GM19239 (cell line): ENCODE data around the gene ZNF398.
"Not testable (repeated sequence)": the region's sequence is repeated elsewhere in the genome, so short reads cannot be mapped to it uniquely, and the experiment has no call there.

ENCODE experiments used
- DNase-seq: peaks from one replicate; pipeline ENCODE4 v3.0.0; 2011; ENCODE audit warnings: low spot score; ENCODE audit not compliant: insufficient read length
- FAIRE-seq: peaks from 2 replicates; lab custom pipeline; 2011; peaks lifted over from hg19 to GRCh38; lab: Jason Lieb, UNC

ZNF398 gene

GRCh38 chr7:149147072-149147751 is at the start of gene ZNF398:
Gene ZNF398, plus strand, starts transcription at chr7:149147453. Its CDS starts 290 bp downstream, at chr7:149147743.
- FAIRE-seq: peak; percentile 73

DNA sequence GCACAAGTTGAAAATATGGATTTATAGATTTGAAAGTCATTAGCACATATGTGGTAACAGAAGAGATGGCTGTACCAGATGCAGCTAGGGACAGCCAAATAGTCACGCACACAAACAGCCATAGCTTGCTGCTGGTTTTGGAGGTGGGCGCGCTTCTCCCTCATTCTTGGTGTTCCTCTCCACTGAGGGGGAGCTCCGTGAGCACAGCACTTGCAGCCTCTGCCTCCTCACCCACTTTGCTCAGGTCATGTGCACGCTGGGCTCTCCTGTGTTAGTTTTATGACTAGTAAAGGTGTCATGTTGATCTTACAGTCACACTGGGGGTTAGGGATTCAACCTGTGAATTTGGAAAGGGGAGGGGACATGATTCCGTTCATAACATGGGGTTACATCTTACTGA is 48.2 kb upstream of the ZNF398 start:
- DNase-seq: no peak
- FAIRE-seq: no peak

More at GRCh38 chr7:149147072-149147751, at the start of gene ZNF398:
- peak; percentile 91 for DNase-seq

- FAIRE-seq (no peak), DNase-seq (no peak)
These were observed 46.4 kb upstream of the ZNF398 start for GRCh38 chr7:149100821-149101220.

- FAIRE-seq (no peak), DNase-seq (no peak)
These were observed 44.6 kb upstream of the ZNF398 start for GRCh38 chr7:149102666-149103065.

DNA sequence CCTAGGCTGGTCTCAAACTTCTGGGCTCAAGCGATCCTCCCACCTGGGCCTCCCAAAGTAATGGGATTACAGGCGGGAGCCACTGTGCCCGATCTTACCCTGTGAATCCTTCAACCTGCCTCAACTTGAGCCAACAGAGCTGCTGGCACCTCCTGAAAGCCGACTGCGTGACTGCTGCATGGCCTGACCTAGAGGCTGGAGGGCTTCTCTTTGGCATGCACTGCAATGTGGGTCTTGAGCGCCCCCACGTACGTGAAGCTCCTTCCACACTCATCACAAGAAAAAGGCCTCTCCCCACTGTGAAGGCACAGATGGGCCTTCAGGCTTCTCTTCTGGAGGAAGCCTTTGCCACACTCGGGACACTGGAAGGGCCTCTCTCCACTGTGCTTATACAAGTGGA is 43.8 kb upstream of the ZNF398 start:
- FAIRE-seq: no peak
- DNase-seq: no peak

GRCh38 chr7:149104214-149104613 is 43.0 kb upstream of the ZNF398 start:
- DNase-seq: no peak
- no peak for FAIRE-seq

- FAIRE-seq (no peak), DNase-seq (no peak)
These were observed 42.5 kb upstream of the ZNF398 start for GRCh38 chr7:149104749-149105148.

DNA sequence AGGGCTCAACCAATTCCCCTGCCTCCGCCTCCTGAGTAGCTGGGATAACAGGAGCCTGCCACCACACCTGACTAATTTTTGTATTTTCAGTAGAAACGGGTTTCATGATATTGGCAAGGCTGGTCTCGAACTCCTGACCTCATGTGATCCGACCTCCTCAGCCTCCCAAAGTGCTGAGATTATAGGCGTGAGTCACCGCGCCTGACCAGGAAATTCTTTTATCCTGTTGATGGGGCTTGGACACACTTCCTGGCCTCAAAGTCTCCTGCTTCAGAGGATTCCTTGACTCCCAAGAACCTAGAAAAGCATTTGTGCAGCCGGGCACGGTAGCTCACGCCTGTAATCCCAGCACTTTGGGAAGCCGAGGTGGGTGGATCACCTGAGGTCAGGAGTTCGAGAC is 37.3 kb upstream of the ZNF398 start:
- DNase-seq: no peak
- no peak for FAIRE-seq

DNA sequence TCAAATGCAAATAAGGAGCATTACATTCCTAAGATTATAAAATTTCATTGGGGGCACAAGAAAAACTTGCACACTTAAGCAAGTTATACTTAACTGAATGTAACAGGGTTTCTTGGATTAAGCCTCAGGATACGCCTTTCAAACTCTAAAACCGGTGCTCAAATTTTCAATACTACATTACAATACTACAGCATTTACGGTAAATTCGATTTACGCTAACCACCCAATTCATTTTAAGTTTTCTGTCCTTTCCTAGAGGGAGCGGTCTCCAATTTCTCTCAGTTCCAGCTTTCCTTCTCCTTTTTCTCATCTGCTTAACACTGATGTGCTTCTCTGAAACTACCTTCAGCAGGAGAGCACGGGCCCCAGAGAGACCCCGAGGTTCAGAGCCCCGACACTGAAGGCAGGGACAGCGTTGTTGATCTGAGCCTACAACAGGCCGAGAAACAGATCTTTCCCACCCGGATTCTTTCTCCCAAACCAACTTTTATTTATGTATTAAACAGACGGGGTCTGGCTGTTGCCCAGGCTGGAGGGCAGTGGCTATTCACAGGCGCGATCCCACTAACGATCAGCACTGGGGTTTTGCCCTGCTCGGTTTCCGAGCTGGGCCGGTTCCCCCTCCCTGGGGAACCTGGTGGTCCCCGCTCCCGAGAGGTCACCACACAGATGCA is 21.9 kb upstream of the ZNF398 start:
- DNase-seq (no peak), FAIRE-seq (no peak)

DNA sequence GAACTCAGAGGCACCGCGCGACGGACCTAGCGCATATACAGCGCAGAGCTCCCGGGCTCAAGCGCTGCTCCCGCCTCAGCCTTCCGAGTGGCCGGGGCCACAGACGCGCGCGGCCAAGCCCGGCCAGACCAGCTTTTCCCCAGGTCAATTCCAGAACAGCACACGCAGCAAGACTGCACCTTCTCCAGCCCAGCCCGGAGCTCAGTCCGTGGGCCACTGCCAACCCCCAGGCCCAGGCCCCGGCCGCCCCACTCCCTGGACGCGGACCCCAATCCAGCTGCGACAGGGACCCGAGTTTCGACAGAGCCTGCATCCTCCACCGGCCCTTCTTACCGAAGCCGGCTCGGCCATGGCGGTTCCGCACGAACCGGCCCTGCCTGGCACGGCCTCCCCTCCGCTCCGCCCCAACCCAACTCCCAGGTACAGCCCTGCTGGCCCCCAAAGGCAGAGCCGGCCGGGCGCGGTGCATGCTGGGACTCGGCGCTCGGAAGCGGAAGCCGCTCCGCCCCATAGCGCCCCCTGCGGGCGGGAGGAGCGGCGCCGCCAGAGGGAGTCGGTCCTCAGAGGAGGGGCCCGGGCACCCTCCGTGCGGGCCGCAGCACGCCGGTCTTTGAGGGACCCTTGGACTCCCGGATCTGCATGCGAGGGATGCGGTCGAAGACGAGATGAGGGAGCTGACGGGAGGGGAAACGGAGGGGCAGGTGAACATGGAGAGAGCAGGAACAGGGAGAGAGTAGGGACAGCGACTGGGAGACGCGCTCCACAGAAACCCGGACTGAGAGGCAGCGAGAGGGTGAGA is 21.2 kb upstream of the ZNF398 start, which contains the start of gene ZNF425:
TSS of gene ZNF425 (minus strand) at position 462 of the 799 bp plus-strand sequence. CDS start at position 351, 111 bp downstream.
- FAIRE-seq (peak; percentile 80), DNase-seq (peak; percentile 91)

DNA sequence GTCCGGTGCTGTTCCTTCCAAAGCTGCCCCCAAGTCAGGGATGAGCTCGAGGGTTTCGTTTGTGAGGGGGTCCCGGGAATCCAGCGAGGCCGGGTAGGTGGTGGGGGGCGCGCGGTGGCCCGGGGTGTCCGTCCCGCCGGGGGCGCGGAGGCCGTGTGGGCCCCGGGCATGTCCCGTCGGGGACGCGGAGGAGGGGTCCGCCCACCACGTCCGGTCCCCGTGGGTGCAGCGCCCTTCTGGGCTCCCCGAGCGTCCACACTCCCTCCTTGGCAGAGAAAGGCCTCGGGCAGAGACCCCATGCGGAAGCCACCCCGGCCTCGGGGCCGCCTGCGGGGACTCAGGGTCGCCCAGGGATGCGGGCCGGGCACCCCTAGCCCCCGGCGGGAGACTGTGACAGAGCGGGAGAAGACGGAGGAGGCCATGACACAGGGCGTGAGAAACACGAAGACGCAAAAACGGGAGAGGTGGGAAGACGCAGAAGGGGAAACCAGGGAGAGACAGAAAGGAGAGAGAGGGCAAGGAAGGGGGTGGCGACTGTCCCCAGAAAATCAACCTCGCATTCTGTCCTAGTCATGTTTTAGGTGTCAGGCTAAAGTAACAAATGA is 20.5 kb upstream of the ZNF398 start:
- DNase-seq: peak; percentile 54
- FAIRE-seq: peak; percentile 18

DNA sequence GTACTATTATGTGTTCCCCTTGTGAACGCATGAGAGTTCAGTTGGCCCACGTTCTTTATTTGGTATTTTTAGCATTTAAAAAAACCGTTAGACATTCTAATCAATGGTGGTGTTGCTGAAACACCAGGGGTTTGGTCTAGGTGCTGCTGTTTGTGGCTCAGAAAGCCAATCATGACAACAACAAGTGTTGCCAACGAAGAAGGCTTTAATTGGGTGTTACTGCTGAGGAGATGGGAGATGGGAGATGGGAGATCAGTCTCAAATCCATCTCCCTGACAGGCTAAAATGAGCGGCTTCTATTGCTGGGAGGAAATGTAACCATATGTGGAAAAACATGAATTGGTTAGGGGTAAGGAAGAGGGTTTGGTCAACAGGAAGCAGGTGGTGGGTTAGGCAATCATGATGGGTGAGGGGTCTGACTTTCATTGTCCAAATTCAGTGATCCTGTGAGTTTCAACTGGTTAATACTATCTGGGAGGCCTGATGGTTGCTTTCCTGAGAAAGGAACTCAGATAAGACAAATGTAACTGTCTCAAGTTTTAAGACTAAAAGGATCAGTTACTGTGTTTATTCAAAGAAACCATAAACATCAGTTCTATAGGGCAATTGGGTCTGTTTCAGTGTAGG is 16.6 kb upstream of the ZNF398 start:
- FAIRE-seq (no peak), DNase-seq (no peak)

DNA sequence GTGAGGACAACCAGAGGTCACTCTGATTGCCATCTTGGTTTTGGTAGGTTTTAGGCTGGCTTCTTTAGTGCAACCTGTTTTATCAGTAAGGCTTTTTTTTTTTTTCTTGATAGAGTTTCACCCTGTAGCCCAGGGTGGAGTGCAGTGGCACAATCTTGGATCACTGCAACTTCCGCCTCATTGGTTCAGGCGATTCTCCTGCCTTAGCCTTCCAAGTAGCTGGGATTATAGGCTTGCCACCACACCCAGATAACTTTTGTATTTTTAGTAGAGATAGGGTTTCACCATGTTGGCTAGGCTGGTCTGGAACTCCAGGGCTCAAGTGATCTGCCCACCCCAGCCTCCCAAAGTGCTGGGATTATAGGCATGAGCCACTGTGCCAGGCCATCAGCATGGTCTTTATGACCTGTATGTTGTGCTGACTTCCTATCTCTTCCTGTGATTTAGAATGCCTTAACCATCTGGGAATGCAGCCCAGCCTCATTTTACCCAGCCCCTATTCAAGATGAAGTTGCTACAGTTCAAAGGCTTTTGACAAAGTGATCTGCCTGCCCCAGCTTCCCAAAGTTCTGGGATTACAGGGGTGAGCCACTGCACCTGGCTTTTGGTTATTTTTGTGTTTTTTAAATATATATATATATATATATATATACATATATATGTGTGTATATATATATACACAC is 14.1 kb upstream of the ZNF398 start:
- FAIRE-seq: no peak
- no peak for DNase-seq

DNA sequence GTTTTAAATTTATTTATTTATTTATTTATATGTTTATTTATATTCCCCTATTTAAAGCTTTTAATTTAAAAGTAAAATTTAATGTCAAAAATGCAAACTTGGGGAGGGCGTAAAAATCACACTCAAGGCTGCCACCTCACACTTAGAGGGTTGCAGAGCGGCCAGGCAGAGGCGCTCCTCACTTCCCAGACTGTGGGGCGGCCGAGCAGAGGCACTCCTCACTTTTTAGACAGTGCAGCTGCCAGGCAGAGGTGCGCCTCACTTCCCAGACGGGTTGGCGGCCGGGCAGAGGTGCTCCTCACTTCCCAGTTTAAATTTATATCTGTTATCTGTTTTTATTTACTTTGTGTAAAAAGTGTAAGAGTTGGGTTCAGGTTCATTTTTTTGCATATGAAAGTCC is 11.1 kb upstream of the ZNF398 start:
- no peak for FAIRE-seq
- DNase-seq: no peak

- DNase-seq (no peak), FAIRE-seq (no peak)
These were observed 6.4 kb upstream of the ZNF398 start for GRCh38 chr7:149140831-149141230.

DNA sequence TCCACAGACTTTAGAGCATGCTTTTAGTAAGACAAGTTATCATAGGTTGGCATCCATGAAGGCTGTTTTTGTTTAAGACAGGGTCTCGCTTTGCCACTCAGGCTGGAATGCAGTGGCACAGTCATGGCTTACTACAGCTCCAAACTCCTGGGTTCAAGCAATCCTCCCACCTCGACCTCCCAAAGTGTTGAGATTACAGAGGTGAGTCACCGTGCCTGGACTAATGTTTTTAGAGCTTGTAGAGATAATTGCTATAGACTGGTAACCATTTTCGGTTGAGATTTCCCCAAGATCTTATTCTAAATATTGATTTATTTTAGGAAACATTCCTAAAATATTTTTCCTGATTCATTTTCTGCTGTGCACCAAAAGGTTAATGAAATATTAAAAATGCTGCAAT is 5.4 kb upstream of the ZNF398 start:
- no peak for FAIRE-seq
- no peak for DNase-seq

DNA sequence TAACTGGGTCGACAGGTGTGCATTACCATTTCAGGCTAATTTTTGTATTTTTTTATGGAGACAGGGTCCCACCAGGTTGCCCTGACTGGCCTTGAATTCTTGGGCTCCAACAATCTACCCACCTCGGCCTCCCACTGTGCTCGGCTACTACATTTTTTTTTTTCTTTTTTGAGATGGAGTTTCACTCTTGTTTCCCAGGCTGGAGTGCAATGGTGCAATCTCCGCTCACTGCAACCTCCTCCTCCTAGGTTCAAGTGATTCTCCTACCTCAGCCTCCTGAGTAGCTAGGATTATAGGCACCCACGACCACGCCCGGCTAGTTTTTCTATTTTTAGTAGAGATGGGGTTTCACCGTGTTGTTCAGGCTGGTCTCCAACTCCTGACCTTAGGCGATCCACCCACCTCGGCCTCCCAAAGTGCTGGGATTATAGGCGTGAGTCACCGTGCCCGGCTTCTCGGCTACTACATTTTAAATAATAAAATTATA is 2.8 kb upstream of the ZNF398 start:
- FAIRE-seq, DNase-seq: not testable (repeated sequence)

DNA sequence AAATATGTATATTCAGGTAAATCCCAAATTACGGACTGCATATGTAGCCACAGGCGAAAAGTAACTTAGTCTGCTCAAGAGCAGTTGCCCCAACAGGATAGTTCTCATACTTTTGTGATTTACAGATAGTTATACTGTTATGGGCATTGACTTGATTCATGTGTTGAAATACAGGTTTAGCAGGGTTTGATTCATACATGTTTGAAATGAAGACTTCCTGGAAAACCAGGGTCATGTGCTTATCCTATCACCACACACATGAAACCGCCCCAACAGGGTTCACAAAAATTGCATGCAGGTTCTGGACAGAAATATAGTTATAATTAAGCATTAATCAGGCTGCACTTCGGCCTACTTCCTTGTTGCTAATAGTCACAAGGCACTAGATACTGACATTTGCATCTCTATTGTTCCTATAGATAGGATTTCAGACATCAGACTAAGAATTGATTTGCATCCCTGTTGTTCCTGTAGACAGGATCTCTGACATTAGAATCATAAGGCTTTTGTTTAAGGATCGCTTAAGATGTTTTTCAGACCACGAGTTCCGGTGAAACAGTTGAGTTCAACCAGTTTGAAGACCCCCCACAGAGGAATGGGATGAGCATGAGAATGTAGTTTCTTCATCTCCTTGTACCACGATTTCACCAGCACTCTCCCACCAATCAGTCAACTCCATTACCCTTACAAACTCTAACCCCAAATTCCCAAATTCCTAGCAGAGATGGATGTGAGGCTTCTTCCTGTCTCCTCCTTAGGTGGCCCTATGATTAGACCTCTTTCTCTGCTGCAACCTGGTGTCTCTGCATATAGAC is 2.0 kb upstream of the ZNF398 start:
- FAIRE-seq (peak; percentile 28), DNase-seq (no peak)
